GM06990 (cell line): ENCODE data around the gene SLC25A17.
"Not testable (repeated sequence)": the region's sequence is repeated elsewhere in the genome, so short reads cannot be mapped to it uniquely, and the experiment has no call there.

Source experiments
- DNase-seq: peaks from one replicate; pipeline ENCODE4 v3.0.0-alpha.2; 2011; ENCODE audit not compliant: insufficient read length; ENCODE audit errors: extremely low read depth
- H3K27me3 ChIP-seq: replicated peaks from 2 replicates; pipeline ENCODE4 v1.6.0; 2011; ENCODE audit warnings: low read length; ENCODE audit not compliant: control insufficient read depth, insufficient read depth
- H3K36me3 ChIP-seq: 2 replicates; pipeline ENCODE4 v1.5.1; 2011; ENCODE audit warnings: low read length; ENCODE audit not compliant: control insufficient read depth, insufficient read depth
- H3K4me3 ChIP-seq: replicated peaks from 2 replicates; pipeline ENCODE4 v1.5.1; 2011; ENCODE audit warnings: low read depth, mild to moderate bottlenecking, control low read depth, low read length
- TF ChIP-seq, protein P1 (sequence below): IDR thresholded peaks from 2 replicates; pipeline ENCODE4 v1.5.1; 2011; ENCODE audit warnings: low read length, control low read depth, mild to moderate bottlenecking, inconsistent platforms; ENCODE audit not compliant: insufficient read depth, poor library complexity, severe bottlenecking

Gene SLC25A17

DNA sequence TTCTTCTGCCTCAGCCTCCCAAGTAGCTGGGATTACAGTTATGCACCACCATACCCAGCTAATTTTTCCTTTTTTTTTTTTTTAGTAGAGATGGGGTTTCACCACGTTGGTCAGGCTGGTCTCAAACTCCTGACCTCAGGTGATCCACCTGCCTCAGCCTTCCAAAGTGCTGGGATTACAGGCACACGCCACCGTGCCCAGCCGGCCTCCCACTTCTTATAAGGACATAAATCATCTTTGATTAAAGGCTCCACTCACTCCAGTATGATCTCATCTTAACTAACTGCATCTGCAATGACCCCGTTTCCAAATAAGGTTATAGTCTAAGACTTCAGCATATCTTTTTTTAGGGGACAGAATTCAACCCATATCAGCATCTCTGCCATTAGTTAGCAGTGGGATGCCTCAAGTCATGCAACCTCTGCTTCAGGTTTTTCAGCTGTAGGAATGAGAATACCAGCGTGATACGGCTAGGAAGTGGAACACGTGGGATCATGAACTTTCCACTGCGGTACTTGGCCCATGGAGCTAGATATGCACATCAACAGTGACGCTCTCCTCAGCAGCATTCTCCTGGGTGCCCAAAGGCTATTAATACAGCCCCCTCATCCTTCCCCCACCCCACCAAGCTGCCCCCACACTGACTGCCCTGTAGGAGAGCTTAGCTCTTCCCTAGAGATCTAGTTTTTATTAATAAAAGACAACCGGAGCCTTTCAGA lies 98.4 kb downstream of the SLC25A17 start:
- Histone ChIP-seq H3K27me3 (no peaks in the 10 kb centered on the region; the same call in 1 of the 2 replicates), H3K4me3 (no peak overlapping the region), H3K36me3 (no peaks in the 10 kb centered on the region)
- TF ChIP-seq, protein P1, sequence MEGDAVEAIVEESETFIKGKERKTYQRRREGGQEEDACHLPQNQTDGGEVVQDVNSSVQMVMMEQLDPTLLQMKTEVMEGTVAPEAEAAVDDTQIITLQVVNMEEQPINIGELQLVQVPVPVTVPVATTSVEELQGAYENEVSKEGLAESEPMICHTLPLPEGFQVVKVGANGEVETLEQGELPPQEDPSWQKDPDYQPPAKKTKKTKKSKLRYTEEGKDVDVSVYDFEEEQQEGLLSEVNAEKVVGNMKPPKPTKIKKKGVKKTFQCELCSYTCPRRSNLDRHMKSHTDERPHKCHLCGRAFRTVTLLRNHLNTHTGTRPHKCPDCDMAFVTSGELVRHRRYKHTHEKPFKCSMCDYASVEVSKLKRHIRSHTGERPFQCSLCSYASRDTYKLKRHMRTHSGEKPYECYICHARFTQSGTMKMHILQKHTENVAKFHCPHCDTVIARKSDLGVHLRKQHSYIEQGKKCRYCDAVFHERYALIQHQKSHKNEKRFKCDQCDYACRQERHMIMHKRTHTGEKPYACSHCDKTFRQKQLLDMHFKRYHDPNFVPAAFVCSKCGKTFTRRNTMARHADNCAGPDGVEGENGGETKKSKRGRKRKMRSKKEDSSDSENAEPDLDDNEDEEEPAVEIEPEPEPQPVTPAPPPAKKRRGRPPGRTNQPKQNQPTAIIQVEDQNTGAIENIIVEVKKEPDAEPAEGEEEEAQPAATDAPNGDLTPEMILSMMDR: no peak
- no peak for DNase-seq

DNA sequence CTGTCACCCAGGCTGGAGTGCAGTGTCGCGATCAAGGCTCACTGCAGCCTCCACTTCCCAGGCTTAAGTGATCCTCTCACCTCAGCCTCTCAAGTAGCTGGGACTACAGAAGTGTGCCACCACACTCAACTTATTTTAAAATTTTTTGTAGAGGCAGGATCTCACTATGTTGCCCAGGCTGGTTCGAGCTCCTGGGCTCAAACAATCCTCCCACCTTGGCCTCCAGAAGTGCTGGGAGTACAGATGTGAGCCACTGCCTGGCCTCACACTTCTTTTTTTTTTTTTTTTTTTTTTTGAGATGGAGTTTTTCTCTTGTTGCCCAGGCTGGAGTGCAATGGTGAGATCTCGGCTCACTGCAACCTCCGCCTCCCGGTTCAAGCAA lies 99.0 kb downstream of the SLC25A17 start:
- H3K27me3 ChIP-seq, H3K4me3 ChIP-seq, H3K36me3 ChIP-seq, DNase-seq: not testable (repeated sequence)
